ENCODE data around the gene EIF3A.

- TF ChIP-seq EZH2 (IDR thresholded peaks at IDR 0.05; ENCODE audit: low read depth, low read length, severe bottlenecking) (no peak), ATF3 (IDR thresholded peaks at IDR 0.05; ENCODE audit: insufficient read depth, low read depth, low read length) (no peak), SP4 (IDR thresholded peaks at IDR 0.05; ENCODE audit: low read length) (no peak), CTCF (IDR thresholded peaks at IDR 0.05; ENCODE audit: control extremely low read depth in 1 of 3, insufficient read depth in 1 of 3, low read depth in 1 of 3, low read length in 3 of 3) (no peak), POLR2AphosphoS5 (IDR thresholded peaks at IDR 0.05; ENCODE audit: low read depth, low read length) (no peak), NANOG (IDR thresholded peaks at IDR 0.05; ENCODE audit: insufficient read depth, low read depth, low read length, poor library complexity, severe bottlenecking) (no peak), RXRA (IDR thresholded peaks at IDR 0.05; ENCODE audit: insufficient read depth, low read depth, low read length) (no peak), JUN (IDR thresholded peaks at IDR 0.05; ENCODE audit: low read depth, low read length) (no peak), SP1 (IDR thresholded peaks at IDR 0.05; ENCODE audit: low read depth, low read length) (no peak)
Measured at GRCh38 chr10:118995739-118996138, 84.9 kb downstream of the EIF3A start.
